Uterine smooth muscle cell (primary cell): ENCODE results near the gene ARHGAP36. TPM values are rescaled to one million over a fixed set of nuclear protein-coding genes. Genes with fewer than 3 reads are reported as not detected.

Experiments
- total RNA-seq: library from RNA; depleted of rRNA; stranded (reverse); fragments of >200 nt; gene quantifications from 2 replicates; pipeline ENCODE4 v1.2.3, GENCODE V29; 2014

Gene ARHGAP36
- total RNA-seq, result not detected in 2 replicates

GRCh38 chrX:131058136-131058868, at the start of gene ARHGAP36:
Gene ARHGAP36 (plus strand): TSS chrX:131058346. CDS start chrX:131081666, 23,320 bp downstream.

Other genes with a start within 250 kb of the ARHGAP36 start
- 12.7 and 16.3 TPM in 2 replicates for gene ENOX2, start 155.1 kb upstream of the ARHGAP36 start, total RNA-seq
- 0.11 and 0.25 TPM in 2 replicates for gene IGSF1, start 231.0 kb downstream of the ARHGAP36 start, total RNA-seq